ENCODE measurements around the gene GOLPH3L.
A peak's percentile ranks its signal among the peaks of the same experiment; 100 is the strongest.
"Not testable (repeated sequence)": the region's sequence is repeated elsewhere in the genome, so short reads cannot be mapped to it uniquely, and the experiment has no call there.

Gene GOLPH3L

GRCh38 chr1:150696995-150697927 is at the start of gene GOLPH3L:
TSS of gene GOLPH3L (minus strand) at chr1:150697154. CDS start at chr1:150694838, 2,316 bp downstream.
- DNase-seq: peak; percentile 90

DNA sequence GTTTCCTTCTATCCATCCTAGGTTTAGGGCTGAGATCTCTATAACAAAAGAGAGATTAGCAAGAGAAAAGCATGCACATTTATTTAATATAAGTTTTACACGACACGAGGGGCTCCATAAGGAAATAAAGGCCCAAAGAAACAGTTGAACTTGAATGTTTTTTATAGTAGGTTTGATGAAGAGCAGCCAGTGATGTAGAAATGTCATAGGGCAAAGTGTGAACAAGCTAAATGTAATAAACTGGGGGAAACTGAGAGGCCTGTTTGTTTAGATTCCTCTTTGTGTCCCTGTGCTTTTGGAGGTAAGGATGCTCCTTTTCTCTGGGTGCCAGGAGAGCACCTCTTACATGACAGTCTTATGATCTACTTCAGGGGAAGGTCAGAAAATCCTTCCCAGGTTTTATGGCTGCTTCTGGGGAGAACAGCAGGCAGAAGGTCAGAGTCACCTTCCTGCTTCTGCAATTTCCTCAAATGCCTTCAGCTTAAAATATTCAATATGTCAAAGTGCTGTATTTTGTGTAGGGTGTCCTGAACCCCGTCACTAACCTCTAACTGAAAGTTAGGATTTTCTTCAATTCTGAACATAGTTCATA is 33.3 kb upstream of the GOLPH3L start:
- DNase-seq: no peak

GRCh38 chr1:150724336-150724735 is 27.4 kb upstream of the GOLPH3L start:
- DNase-seq: no peak

DNA sequence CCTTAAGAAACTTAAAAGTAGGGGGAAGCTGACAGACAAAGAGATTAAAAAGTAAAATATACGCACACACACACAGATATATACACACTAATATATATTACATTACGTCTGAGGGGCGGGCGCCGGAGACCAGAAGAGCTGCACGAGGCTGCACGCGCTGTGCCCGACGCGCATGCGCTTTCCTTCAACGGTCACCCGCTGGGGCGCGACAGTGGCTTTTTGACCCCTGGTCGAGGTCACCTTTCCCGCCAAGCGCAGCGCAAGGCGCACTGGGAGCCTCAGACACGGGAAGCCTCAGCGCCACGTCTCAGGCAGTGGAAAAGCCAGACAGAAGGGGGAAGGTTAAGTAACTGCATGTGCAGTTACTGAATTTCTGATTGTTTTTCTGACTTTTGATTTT is 23.7 kb upstream of the GOLPH3L start, which contains the start of gene HORMAD1:
HORMAD1 (minus strand) TSS at position 193 of the 400 bp plus-strand sequence. CDS start 1,390 bp downstream, outside the sequence.
- DNase-seq: no peak

GRCh38 chr1:150720098-150720497 is 23.1 kb upstream of the GOLPH3L start:
- DNase-seq: no peak

GRCh38 chr1:150718225-150718891 is 21.4 kb upstream of the GOLPH3L start:
- DNase-seq: no peak

DNA sequence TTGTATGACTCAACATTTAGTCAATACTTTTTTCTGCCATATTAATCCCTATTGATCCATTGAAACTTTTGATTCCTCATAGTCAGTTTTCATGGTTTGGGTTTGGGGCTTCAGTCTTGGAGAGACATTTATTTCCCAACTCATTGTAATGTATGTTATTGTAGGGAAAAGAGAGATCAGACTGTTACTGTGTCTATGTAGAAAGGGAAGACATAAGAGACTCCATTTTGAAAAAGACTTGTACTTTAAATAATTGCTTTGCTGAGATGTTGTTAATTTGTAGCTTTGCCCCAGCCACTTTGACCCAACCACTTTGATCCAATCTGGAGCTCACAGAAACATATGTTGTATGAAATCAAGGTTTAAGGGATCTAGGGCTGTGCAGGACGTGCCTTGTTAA is 12.1 kb upstream of the GOLPH3L start:
- not testable (repeated sequence) for DNase-seq

DNA sequence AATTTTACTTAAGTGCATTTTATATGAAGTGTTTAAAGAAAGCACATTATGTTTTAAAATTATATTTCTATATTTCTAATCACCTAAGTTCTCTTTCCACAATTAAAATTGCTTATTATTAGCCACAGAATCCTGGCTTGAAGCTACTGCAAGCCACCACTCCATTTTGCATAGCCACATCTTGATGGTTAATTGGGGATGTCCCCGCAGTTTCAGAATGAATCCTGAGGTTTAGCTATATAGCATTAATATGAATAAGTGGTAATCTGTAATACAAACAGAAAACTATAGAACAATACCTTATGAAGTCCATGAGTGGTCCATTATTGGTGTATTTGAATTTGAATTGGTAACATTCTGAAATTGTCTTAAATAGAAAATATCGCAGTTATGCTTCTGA is 11.6 kb upstream of the GOLPH3L start:
- no peak for DNase-seq

DNA sequence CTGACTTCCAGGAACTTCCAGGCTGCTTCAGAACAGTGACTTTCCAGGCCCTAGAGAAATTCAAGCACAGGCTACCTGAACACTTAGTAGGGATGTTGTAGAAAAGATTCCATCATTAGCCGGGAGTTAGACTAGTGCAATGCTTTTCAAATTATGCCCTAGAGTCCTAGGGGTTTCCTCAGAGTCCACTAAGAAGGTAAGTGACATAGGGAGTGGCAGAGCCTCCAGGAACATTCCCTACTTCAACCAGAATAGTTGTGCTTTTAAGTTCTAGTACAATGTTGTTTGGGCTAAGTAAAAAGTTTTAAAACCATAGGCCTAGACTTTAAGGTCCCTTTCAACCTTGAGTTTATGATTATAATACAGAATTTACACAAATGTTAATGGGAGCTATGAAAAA is 9.1 kb upstream of the GOLPH3L start:
- DNase-seq: no peak

DNA sequence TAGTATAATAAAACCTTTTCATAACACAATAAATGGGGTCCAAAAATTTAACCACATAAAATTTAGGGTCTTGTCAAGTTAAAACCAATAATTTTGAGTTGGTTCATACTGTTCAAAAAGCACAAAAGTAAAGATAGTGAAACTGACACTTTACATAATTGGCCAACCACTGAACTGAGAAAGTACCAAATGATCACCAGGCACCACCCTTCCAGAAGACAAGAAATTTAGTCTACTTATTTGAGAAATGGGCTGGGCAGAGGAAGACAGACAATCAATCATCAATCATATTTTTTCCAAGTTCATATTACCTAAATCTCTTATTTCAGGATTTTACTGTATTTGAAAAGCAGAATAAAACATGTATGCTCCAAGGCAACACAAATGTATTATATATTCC is 6.5 kb upstream of the GOLPH3L start:
- DNase-seq: no peak

DNA sequence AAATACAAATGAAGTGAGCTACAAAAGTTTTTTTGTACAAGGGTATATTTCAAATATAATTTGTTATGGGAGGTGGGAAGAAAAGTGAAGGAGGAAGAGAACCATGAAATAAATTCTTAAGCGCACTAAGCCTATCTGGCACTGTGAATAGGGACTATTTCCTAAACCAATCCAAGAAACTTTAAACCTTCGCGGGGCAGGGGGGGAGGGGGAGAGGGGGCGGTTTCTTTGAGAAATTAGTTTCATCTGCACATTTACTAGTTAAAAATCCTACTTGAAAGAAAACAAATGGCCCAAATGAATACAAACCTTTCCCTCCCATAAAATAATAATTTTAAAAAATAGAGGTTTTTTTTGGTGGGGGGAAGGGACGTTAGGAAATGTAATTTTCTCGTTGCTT is 364 bp downstream of the GOLPH3L start:
- DNase-seq: no peak

GRCh38 chr1:150696162-150696561 is 792 bp downstream of the GOLPH3L start:
- no peak for DNase-seq

DNA sequence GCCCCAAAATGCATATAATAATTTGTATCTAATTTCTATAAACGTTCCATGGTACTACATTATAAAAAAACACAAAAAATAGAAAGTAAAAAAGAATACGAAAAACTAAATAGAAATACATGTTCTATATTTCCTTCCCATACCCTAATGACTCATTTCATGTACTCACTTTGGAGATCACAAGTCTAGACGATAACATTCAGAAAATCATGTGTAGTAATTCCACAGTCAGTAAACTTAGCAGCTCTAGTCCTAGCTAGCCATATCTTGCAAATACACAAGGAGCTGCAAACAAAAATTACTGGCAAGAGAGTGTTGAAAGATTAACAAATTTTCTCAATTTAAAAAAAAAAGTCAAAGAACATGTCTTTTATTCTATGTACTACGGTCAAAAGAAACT is 1.4 kb downstream of the GOLPH3L start:
- DNase-seq: no peak

DNA sequence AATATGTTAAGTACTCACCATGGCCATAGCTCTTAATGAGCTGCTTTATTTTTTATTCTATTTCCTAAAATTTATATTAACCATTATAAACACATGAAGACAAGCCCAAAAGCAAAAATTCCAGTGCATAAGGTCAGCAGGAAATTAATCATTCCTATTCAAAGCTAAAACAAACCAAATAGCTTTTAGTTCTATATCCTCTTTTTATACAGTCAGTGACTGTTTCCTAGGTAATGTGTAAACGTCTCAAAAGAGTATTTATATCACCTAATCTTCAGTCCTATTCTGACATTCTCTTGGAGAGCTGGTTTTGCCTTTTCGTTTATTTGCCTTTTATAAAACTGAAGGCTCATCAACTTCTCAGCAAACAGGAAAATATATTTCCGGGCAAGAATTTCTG is 4.2 kb downstream of the GOLPH3L start:
- DNase-seq: no peak

- no peak for DNase-seq
Observed at GRCh38 chr1:150688763-150689162, 8.2 kb downstream of the GOLPH3L start.

- DNase-seq: no peak
Observed at GRCh38 chr1:150686275-150686674, 10.7 kb downstream of the GOLPH3L start.

DNA sequence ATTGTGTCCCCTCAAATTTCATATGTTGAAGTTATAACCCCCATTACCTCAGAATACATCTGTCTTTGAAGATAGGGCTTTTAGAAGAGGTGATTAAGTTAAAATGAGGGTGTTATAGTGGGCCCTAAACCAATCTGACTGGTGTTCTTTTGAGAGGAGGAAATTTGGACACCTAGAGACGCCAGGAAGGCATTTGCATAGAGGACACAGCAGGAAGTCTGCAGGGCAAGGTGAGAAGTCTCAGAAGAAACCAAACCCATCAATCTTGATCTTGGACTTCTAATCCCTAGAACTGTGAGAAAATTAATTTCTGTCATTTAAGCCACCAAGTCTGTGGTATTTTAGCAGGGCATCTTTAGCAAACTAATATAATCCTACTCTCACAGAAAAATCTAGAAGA is 13.0 kb downstream of the GOLPH3L start:
- DNase-seq: no peak

GRCh38 chr1:150678988-150679387 is 18.0 kb downstream of the GOLPH3L start:
- no peak for DNase-seq

DNA sequence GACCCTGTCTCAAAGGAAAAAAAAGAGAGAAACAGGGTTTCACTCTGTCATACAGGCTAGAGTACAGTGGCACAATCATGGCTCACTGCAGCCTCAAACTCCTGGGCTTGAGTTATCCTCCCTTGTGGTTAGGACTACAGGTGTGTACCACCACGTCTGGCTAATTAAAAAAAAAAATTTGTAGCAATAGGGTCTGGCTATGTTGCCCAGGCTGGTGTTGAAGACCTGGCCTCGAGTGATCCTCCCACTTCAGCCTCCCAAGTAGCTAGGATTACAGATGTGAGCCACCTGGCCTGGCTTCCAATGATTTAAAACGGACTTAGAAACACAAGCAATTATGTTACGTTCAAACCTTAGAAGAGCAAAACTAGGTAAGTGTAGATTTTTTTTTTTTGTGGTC is 22.1 kb downstream of the GOLPH3L start:
- no peak for DNase-seq

- DNase-seq: no peak
Observed at GRCh38 chr1:150663321-150663720, 33.6 kb downstream of the GOLPH3L start.

GRCh38 chr1:150662811-150663210 is 34.1 kb downstream of the GOLPH3L start:
- DNase-seq: no peak

- no peak for DNase-seq
Observed at GRCh38 chr1:150661156-150661555, 35.8 kb downstream of the GOLPH3L start.

GRCh38 chr1:150660584-150660983 is 36.4 kb downstream of the GOLPH3L start:
- DNase-seq: no peak

DNA sequence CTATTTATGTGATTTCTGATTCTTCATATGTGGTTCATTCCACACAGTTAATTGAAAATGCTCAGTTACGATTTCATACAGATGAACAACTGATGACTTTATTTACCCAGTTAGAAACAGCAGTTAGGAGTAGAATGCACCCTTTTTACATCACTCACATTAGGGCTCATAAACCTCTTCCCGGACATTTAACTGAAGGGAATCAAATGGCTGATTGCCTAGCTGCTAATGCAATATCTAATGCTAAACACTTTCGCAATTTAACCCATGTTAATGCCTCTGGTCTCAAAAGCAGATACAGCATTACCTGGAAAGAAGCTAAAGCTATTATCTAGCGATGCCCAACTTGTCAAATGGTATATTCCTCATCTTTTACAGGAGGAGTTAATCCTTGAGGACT is 39.9 kb downstream of the GOLPH3L start:
- DNase-seq: not testable (repeated sequence)
